HCT116 (cell line): ENCODE results near the gene ADAMTS3. TPM values are rescaled to one million over a fixed set of nuclear protein-coding genes. Genes with fewer than 3 reads are reported as not detected.

Experiments
- ATAC-seq: fragments of 200-7000 bp; cut with Tn5 transposase; 2 replicates; pipeline ENCODE4 v1.9.1; 2020; ENCODE audit warnings: mild to moderate bottlenecking, moderate library complexity
- BruUV-seq: library from RNA; stranded (reverse); fragments of 400-500 nt; replicated peaks from 2 replicates; lab custom pipeline; 2021; lab: Mats Ljungman, UMichigan
- CTCF ChIA-PET: fragments of 300-600 bp; sonication (Branson Sonifier 250); formaldehyde crosslinking; loops from one replicate; lab custom pipeline; 2021; ENCODE audit warnings: antibody characterized with exemption; lab: Charles Lee
- POLR2A ChIA-PET: fragments of 300-600, 350-600 bp; sonication (Branson Sonifier 250); formaldehyde crosslinking; loops from one replicate; lab custom pipeline; 2021; ENCODE audit warnings: antibody characterized with exemption; lab: Charles Lee
- RAD21 ChIA-PET, 2 experiments: fragments of 300-600 bp; sonication (Branson Sonifier 250); formaldehyde crosslinking; loops; one replicate each; lab custom pipeline; 2023; ENCODE audit warnings: low total read pairs in 2 of 2; ENCODE audit not compliant: uncharacterized antibody in 2 of 2, unreplicated experiment in 2 of 2, low non-redundant PET in 1 of 2; lab: Charles Lee
- DNase-seq: peaks from one replicate; pipeline ENCODE4 v3.0.0-alpha.2; 2010; ENCODE audit warnings: low read depth, low spot score
- H2AFZ ChIP-seq: fragments of 200-600 bp; shearing (Covaris generic), sonication (generic); 2 replicates; pipeline ENCODE4 v1.6.1; 2017; ENCODE audit warnings: low read depth, mixed run types, mixed read lengths, antibody characterized with exemption, low read length; ENCODE audit not compliant: poor library complexity, severe bottlenecking
- H3K27ac ChIP-seq: 2 replicates; pipeline ENCODE4 v1.5.1; 2012; ENCODE audit warnings: low read depth, low read length
- H3K27me3 ChIP-seq: fragments of 200-600 bp; sonication (generic); 2 replicates; pipeline ENCODE4 v1.6.1; 2016; ENCODE audit warnings: mixed run types, low read length, mixed read lengths; ENCODE audit not compliant: insufficient read depth
- H3K36me3 ChIP-seq, 2 experiments: fragments of 200-500 bp in 1 of 2; fragments of 200-600 bp in 1 of 2; sonication (Bioruptor generic) in 1 of 2; sonication (generic) in 1 of 2; 2 replicates each; pipeline versions ENCODE4 v1.5.1 to v1.6.1; 2014 to 2016; ENCODE audit warnings: low read length in 2 of 2, inconsistent platforms in 1 of 2, mixed read lengths in 1 of 2, mixed run types in 1 of 2; ENCODE audit not compliant: insufficient read depth in 2 of 2, control insufficient read depth in 1 of 2
- H3K4me1 ChIP-seq, 2 experiments: fragments of 200-600 bp in 1 of 2; sonication (generic) in 1 of 2; 2 replicates each; pipeline versions ENCODE4 v1.5.1 to v1.6.1; 2012 to 2017; ENCODE audit warnings: low read length in 2 of 2, inconsistent platforms in 1 of 2, mild to moderate bottlenecking in 1 of 2, mixed read lengths in 1 of 2, mixed run types in 1 of 2, moderate library complexity in 1 of 2; ENCODE audit not compliant: insufficient read depth in 2 of 2, control insufficient read depth in 1 of 2
- H3K4me2 ChIP-seq: fragments of 200-600 bp; sonication (generic); 2 replicates; pipeline ENCODE4 v1.6.1; 2017; ENCODE audit warnings: mixed run types, low read length, mixed read lengths
- H3K4me3 ChIP-seq, 2 experiments: fragments of 200-600 bp in 1 of 2; sonication (generic) in 1 of 2; replicated peaks in 1 of 2; 2 replicates each; pipeline ENCODE4 v1.5.1; 2011 to 2016; ENCODE audit warnings: low read length in 2 of 2, control low read depth in 1 of 2, low read depth in 1 of 2, mild to moderate bottlenecking in 1 of 2, mixed read lengths in 1 of 2, mixed run types in 1 of 2
- H3K79me2 ChIP-seq: fragments of 200-600 bp; sonication (generic); 2 replicates; pipeline ENCODE4 v1.6.1; 2017; ENCODE audit warnings: mild to moderate bottlenecking, mixed run types, low read length, moderate library complexity, mixed read lengths; ENCODE audit not compliant: insufficient read depth
- H3K9ac ChIP-seq: fragments of 200-600 bp; sonication (generic); 2 replicates; pipeline ENCODE4 v1.6.1; 2016; ENCODE audit warnings: low read length, mixed read lengths
- H3K9me2 ChIP-seq: fragments of 200-600 bp; sonication (generic), shearing (Covaris generic); 2 replicates; pipeline ENCODE4 v1.6.1; 2017; ENCODE audit warnings: mixed run types, mild to moderate bottlenecking, moderate library complexity; ENCODE audit not compliant: insufficient read depth
- H3K9me3 ChIP-seq, 2 experiments: fragments of 200-500 bp in 1 of 2; fragments of 200-600 bp in 1 of 2; sonication (Bioruptor generic) in 1 of 2; sonication (generic) in 1 of 2; 2 replicates each; pipeline ENCODE4 v1.6.1; 2014 to 2017; ENCODE audit warnings: low read length in 2 of 2, mixed read lengths in 2 of 2, inconsistent platforms in 1 of 2, low read depth in 1 of 2, mild to moderate bottlenecking in 1 of 2, mixed run types in 1 of 2, moderate library complexity in 1 of 2; ENCODE audit not compliant: control insufficient read depth in 1 of 2, insufficient read depth in 1 of 2
- H4K20me1 ChIP-seq: fragments of 200-600 bp; sonication (generic), shearing (Covaris generic); 2 replicates; pipeline ENCODE4 v1.6.1; 2017; ENCODE audit warnings: mixed run types, mild to moderate bottlenecking, moderate library complexity; ENCODE audit not compliant: insufficient read depth
- ATF3 ChIP-seq: IDR thresholded peaks from 2 replicates; pipeline ENCODE4 v1.6.1; 2012
- CEBPB ChIP-seq: IDR thresholded peaks from 2 replicates; pipeline ENCODE4 v1.6.1; 2012; ENCODE audit warnings: low read depth
- EGR1 ChIP-seq: IDR thresholded peaks from 2 replicates; pipeline ENCODE4 v1.6.1; 2012; ENCODE audit warnings: low read depth
- ELF1 ChIP-seq: IDR thresholded peaks from 2 replicates; pipeline ENCODE4 v1.6.1; 2012; ENCODE audit warnings: low read depth, borderline replicate concordance
- EZH2 ChIP-seq: fragments of 200-600 bp; sonication (generic); IDR thresholded peaks from 2 replicates; pipeline ENCODE4 v1.6.1; 2017; ENCODE audit warnings: antibody characterized with exemption, mixed run types
- EZH2phosphoT487 ChIP-seq: fragments of 200-600 bp; IDR thresholded peaks from 2 replicates; pipeline ENCODE4 v1.6.1; 2018; ENCODE audit warnings: antibody characterized with exemption, borderline replicate concordance
- FOSL1 ChIP-seq: IDR thresholded peaks from 2 replicates; pipeline ENCODE4 v1.6.1; 2012; ENCODE audit warnings: low read depth
- JUND ChIP-seq: IDR thresholded peaks from 2 replicates; pipeline ENCODE4 v1.6.1; 2012
- MAX ChIP-seq: IDR thresholded peaks from 2 replicates; pipeline ENCODE4 v1.6.1; 2012
- POLR2AphosphoS5 ChIP-seq: IDR thresholded peaks from 2 replicates; pipeline ENCODE4 v1.6.1; 2011; ENCODE audit warnings: mild to moderate bottlenecking, low read depth, low read length, moderate library complexity
- RAD21 ChIP-seq: IDR thresholded peaks from 2 replicates; pipeline ENCODE4 v1.6.1; 2012; ENCODE audit warnings: low read depth, mild to moderate bottlenecking
- REST ChIP-seq: IDR thresholded peaks from 2 replicates; pipeline ENCODE4 v1.6.1; 2012; ENCODE audit warnings: low read depth
- SP1 ChIP-seq: IDR thresholded peaks from 2 replicates; pipeline ENCODE4 v1.6.1; 2012; ENCODE audit warnings: low read depth
- SRF ChIP-seq: IDR thresholded peaks from 2 replicates; pipeline ENCODE4 v1.6.1; 2012; ENCODE audit warnings: low read depth
- TCF7L2 ChIP-seq: IDR thresholded peaks from 2 replicates; pipeline ENCODE4 v1.7.0; 2011; ENCODE audit warnings: borderline replicate concordance, inconsistent platforms; ENCODE audit not compliant: insufficient read depth, insufficient read length; ENCODE audit errors: extremely low read depth
- YY1 ChIP-seq: IDR thresholded peaks from 2 replicates; pipeline ENCODE4 v1.6.1; 2011; ENCODE audit warnings: low read length, low read depth, moderate library complexity, mild to moderate bottlenecking; ENCODE audit not compliant: insufficient replicate concordance; ENCODE audit errors: extremely low read depth
- ZFX ChIP-seq: fragments of 450-650 bp; IDR thresholded peaks from 2 replicates; pipeline ENCODE4 v1.6.1; 2017
- ZNF274 ChIP-seq: fragments of 200-500 bp; sonication (Bioruptor generic); IDR thresholded peaks from 2 replicates; pipeline ENCODE4 v1.6.1; 2014; ENCODE audit warnings: mild to moderate bottlenecking, low read depth, low read length, inconsistent platforms
- intact Hi-C: fragments of 100-400 bp; cut with micrococcal nuclease; formaldehyde crosslinking; loops from 2 replicates; pipeline ENCODE4 v1.10.0; 2022
- total RNA-seq: library from RNA; stranded (reverse); gene quantifications from one replicate; pipeline ENCODE4 v1.2.1, GENCODE V29; 2021; ENCODE audit not compliant: unreplicated experiment

Gene ADAMTS3
- total RNA-seq, 1 experiment from 2014 or later = not detected

GRCh38 chr4:72564184-72564583 lies 4.8 kb downstream of the ADAMTS3 start:
- Histone ChIP-seq H2AFZ (no peak overlapping the region), H3K36me3 (no peaks in the 10 kb centered on the region), H3K27ac (no peak overlapping the region), H3K79me2 (no peaks in the 10 kb centered on the region), H4K20me1 (no peaks in the 10 kb centered on the region), H3K4me2 (no peak overlapping the region), H3K4me3 (no peak overlapping the region), H3K9me2 (no peaks in the 10 kb centered on the region), H3K9me3 (no peaks in the 10 kb centered on the region), H3K27me3 (no peaks in the 10 kb centered on the region), H3K4me1 (no peaks in the 10 kb centered on the region), H3K9ac (no peak overlapping the region)
- CTCF ChIA-PET = no interaction called here
- BruUV-seq = no TSS peak
- RAD21 ChIA-PET = no interaction called here
- intact Hi-C loops = no loop called here
- POLR2A ChIA-PET = no interaction called here
- TF ChIP-seq EZH2phosphoT487 (no peak), FOSL1 (no peak), EZH2 (no peak), EGR1 (no peak), TCF7L2 (no peak), POLR2AphosphoS5 (no peak), MAX (no peak), CEBPB (no peak), ZFX (no peak), ATF3 (no peak), JUND (no peak), SRF (no peak), ZNF274 (no peak), SP1 (no peak), REST (no peak), YY1 (no peak), RAD21 (no peak), ELF1 (no peak)
- DNase-seq = no peak
- no peak for ATAC-seq
